HG02610 (cell line): Measurements from ENCODE around the gene DPEP3.
A peak's percentile ranks its signal among the peaks of the same experiment; 100 is the strongest.

ENCODE experiments used
- ATAC-seq: cut with Tn5 transposase; IDR thresholded peaks from one replicate; pipeline ENCODE4 v1.9.1; 2021; ENCODE audit warnings: mild to moderate bottlenecking, moderate library complexity; ENCODE audit not compliant: unreplicated experiment

The DPEP3 gene

DNA sequence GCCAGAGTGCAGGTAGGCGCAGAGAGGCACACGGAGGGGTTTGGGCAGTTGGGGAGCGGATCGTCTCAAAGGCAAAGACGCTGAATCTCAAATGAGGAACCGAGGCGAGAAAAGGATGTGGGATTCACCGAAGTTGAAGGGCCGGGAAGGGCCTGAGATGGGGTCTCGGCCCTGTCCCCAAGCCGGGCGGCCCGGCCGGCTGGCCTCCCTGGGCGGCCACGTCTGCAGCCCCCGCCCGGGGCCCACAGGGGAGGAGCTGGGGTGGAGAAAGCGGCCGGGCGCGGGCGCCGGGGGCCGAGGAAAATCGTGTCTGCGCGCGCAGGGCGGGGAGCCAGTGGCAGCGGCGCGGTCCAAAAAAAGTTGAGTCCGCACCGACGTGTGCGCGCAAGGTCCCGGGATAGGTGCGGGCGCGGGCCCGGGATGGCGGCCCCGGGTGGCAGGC, 12.3 kb downstream of the DPEP3 start:
- ATAC-seq: peak; percentile 21

DNA sequence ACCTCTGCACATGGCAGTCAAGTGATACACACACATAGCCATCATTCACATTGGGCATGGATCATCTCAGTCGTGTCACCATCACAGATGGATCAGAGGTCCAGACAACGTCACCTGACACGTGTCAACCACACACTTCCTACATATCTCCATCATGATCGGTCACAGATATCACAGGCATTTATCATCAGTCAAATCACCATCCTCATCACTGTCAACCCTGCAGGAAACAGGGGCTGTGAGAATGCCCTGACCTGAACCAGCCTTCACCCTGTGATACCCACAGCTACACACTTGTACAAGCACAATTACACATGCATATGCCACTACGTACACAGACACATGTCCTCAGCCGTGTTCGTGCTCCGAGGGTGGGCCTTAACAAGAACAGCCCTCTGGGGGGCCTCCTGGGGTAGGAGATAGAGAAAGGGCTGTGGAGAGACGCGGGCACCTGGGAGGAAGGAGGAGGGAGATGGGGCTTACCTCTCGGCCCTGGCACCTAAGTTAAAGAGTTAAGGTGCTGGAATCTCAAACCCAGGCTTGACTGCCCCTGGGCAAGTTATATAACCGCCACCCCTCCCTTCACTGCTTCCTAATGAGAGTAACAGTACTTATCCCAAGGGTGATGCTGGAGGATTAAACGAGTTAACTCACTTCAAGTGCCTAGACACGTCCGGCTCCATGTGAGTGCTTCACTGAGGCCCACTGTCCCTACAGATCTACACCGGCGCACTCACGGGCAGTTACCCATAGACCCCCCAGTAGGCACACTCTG, 12.9 kb downstream of the DPEP3 start:
- ATAC-seq: no peak

DNA sequence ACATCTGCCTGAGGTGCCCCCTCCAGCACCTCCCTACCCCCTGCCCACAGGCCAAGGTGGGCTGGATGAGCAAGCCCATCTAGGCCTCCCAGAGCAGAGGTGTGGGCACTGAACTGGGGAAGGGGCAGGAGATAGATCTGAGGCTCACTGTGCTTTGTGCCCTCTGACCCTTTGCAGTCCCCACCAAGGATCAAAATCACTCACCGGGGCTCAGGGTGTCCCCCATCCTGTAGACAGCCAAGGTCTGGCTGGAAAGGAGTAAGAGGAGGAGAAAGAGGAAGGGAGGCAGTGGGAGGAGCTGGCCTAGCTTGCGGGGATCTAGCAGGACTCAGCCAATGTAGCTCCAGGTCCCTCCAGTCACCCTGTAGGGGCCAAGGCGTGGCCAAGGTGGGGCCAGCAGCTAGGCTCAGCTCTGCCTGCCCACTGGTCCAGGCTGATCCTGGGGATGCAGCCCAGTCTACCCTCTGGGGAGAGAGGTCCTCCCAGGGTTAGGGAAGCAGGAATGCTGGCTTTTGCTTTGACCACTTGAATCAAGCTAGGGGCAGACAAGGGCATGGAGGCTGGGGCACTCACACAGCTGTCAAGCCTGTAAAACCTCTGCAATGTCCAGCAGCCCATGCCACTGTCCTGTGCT, 13.6 kb downstream of the DPEP3 start:
- ATAC-seq: no peak

DNA sequence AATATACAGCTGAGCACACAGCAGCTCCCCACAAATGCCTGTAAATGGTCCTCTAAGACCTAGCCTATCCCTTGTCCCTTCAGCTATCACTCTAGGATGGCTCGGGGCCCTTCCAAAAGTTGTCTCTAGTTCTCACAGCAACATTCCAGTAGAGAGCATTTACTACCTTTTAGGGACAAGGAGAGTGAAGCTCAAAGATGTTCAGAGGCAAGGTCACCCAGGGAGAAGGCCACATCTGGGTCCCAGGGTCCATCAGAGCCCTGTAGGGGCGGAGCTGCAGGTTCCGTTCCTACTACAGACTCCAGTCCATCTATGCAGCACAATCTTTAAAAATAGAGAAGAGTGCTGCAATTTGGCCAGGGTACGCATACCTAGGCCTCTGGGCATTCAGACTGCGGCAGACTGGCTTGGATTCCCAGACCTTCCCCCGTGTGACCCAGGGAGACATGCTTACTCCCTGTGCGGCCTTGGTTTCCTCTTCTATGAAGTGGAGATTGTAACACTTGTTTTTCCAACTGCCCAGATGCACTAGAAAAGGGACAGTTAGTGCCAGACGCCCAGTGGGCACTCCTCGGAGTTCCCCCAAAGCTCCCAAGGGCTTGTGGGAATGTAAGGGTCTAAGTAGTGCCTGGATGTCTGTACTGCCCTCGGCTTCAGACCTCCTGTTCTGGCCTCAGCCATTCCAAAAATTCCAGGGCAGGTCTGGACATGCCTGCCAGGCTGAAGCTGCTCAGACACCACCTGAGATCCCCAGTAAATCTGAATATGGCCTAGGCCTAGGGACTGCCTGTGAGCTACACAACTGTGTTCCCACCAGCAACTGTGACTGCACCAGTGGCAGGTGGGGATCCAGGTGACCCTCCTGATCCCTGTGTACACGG, 14.4 kb downstream of the DPEP3 start:
- ATAC-seq: no peak

DNA sequence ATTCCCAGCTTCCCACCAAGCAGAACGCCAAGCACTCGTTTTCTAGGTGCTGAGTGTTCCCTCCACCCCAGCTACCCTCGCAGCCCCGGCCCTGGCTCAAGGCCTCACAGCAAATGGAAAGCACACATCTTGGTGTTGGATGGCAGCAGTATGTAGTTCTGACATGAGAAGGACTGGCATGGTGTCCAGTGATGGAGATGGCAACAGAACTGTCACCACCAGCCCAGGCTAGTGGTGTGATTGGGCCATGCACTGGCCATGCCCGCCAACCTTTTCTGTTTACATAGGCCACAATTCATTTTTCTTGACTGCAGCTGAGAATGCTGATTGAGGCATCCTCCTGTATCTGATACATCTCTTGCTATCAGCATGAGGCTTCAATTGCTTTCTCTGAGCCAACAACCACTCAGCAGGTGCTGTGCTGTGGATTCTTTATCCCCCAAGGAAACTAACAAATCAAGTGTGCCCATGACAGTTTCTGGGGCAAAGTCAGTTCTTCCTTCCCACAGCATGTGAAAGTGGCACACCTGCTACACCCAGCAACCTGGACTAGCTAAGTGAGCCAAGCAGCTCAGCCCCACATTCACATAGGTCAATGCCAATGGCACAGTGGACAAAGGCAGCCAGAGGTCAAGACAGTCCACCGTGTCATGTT, 15.7 kb downstream of the DPEP3 start:
- ATAC-seq: no peak

DNA sequence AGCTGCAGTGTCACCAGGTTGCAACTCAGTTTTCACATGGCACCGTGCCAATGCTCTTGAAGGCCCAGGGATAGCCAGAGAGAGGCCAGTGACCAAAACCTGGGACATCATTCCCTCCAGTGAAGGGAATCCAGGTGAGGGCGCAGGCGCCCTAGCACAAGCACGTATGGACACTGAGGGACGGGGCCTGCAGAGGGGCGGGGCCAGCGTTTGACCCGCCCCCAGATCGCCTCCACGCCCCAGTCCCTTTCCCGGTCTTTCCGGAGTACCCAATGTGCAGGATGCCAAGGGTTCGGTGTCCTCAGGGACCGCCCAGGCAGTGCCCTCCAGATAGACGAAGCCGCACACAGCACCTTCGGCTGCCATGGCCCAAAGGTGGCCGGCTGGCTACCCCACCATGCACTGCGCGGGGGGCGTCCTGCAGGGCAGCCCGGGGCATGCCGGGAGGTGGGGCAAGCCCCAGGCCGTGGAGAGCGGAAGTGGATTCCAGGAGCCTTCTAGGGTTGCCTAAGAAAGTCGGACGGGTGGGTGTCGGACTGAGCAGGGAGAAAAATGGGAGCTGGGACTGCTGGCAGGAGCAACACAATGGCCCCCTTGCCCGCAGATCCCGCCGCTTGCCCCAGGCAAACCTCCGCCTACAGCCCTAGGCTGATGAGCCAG, 16.5 kb downstream of the DPEP3 start:
- ATAC-seq: no peak

DNA sequence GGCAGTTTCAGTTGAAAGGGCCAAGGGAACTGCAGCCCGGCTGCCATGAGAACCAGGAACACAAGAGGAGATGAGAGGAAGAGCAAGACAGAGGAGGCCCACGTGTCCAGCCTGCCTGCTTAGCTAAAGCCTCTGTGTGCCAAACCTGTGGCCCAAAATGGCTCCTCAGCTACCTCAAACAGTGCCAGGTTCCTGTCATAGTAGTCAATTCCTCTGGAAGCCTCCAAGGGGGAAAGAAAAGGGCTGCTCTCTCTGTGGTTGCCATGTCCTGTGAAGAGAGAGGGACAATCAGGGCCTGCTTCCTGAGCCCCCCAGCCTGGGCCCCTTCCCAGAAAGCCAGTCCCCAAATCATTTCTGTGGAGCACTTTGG, 17.0 kb downstream of the DPEP3 start:
- no peak for ATAC-seq

DNA sequence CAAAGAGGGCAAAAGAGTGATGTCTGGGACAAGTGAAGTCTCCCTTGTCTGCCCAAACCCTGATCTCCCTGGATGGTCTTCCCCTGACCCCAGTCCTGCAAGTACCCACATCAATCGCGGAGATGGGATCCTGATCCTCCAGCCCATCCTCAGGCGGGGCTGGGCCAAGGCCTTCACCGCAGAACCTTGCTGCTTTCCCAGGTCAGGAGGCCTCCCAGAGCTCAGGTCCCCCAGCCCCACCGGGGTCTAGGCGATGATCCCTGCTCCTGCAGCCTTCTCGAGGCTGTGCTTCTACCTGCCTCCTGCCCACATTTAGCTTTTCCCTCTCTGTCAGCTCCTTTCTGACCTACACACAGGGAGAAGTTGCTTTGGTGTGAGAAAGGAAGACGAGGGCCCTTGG, 18.2 kb downstream of the DPEP3 start:
- ATAC-seq: no peak

DNA sequence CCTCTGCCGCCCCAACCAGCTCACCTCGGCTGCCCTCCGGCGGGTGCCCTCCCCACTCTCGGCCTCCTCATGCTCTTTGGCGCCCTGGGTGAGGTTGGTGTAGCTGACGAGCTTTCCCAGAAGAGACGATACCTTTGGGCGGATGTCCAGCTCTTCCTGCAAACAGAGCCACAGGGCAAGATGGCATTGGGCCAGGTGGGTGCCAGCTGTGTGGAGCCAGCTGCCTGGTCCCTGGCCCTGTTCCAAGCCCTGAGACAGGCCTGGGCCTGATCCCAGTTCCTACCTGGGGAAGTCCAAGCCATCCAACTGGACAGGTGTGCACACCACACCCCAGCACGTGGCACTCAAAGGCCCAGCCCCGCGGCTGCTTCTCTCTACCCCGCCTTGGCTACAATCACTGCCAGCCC, 18.7 kb downstream of the DPEP3 start:
- ATAC-seq: no peak

DNA sequence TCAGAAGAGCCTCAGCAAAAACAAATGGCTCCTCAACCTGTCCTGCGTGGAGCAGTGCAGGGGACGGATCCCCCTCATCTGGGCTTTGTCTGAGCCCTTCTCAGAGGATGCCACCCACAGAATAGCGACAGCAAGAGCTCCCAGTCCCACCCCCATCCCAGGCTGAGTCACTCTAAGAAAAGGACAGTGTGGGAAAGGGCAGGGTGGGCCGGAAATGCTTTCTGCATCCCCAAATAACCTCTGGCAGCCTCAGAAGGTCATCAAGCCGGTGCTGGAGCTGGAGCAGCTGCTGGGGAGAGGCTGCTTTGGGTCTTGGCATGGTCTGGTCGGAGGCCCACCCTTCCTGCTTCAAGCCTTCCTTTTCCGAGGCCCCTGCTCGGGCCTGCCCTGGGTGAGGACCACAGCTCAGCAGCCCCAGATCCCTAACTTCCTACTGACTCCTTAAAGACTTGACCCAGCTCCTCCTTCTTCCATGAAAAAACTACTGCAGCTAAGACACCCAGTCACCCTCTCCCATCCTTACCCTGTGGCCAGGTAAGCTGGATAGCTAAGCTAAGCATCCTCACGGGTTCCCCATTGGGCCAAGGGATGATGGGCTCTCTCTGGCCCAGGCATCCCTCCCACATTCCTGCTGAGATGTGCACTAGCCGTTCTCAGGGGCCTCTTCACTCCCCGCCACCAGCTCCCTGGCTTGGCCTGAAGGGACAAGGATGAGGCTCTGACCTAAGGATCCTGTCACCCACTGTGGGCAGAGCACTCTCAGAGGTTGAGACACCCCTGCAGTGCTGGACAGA, 20.6 kb downstream of the DPEP3 start:
- ATAC-seq: no peak

DNA sequence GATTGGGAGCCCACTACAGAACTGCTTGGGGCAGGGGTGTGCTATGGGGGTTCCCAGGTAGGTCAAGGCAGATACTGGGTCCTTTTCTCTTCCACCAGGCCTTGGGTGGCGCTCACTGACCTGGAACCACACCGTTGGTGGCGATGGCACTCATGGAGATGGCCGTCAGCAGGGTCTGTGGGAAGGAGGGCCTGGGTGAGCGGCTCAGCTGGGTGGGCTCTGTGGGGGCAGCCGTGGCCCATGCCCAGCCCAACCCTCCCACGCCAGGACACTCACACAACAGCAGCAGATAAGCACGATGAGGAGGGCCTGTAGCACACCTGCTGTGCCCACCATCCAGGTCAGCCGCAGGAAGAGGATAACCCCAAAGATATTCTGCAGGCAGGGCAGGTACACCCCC, 22.7 kb downstream of the DPEP3 start:
- ATAC-seq: no peak

DNA sequence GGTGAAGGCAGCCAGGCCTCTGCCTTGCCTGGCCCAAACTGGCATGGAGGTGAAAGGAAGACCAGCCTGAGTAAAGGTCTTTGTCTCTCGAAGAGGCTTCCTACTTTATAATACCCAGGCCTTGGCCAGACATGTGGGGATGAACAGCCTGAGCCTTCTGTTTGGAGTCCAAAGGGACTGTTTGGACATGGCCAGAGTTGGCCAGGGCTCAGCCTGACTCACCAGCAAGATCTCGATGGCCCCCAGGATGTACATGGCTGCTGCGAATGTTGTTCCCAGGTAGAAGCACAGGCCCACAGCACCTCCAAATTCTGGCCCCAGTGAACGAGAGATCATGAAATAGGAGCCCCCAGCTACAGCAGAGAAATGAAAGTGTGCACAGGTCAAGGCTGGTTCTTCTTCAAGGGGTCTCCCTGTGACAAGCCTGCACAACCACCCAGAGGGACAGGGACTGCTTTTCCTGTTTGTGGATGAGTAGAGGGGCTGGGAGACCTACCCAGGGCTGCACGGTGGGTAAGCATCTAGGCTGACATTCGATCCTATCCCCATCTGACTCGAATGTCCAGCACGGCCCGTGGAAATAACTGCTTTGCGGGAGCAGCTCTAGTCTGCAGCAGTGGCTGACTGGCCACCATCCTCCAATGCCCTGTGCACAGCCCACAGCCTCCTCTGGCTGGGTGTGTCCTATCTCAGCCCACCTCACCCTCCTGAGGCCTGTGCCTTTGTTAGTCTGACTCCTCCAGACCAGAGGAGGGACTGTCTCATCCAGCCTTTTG, 25.7 kb downstream of the DPEP3 start:
- no peak for ATAC-seq

DNA sequence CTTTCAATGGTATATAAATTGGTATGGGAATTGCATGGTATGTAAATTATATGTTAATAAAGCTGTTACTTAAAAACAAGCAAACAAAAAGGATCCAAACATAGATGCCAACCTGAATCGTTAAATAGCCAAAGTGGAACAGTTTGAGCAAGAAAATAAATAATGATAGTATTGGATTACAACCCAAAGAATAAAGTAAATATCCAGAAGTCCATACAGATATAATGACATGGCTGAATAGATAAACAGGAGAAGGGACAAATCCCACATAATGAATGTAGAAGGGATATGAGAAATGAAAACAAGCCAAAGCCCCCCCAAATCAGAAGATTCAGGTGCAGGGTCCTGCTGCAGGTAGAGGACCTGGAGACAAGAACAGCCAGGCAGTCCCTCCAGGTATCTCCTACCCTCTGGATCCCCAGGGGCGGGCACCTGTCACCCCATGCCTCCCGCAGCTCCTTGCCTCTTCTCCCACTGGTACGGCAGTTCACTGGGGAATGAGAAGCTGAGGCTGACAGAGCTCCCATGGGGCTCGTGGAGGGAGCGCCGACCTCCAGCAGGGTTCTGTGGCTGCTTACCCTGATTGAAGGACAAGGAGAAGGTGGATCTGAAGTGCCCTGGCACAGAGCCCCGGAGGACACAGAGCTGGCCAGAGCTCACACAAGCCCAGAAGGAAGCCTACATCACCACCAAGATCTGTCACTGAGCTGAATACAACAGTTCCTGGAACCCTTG, 26.5 kb downstream of the DPEP3 start:
- ATAC-seq: no peak

DNA sequence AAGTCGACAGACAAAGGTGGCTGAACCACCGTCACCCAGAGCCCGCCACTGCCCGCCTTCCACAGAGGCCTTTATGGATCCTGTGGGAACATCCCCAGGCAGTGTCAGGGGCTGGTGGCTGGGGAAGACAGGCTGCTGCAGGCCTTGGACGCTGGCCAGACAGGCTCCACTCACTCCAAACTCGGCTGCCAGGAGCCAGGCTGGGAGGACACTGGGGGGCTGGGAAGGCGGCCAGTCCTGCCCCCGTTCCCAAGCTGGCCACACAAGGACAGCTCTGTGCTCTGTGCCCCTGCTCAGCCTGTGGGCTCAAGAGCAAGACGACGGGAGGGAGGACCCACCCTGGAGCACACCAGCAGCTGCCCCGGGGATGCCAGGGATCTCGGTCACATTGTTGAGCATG, 28.8 kb downstream of the DPEP3 start:
- no peak for ATAC-seq

DNA sequence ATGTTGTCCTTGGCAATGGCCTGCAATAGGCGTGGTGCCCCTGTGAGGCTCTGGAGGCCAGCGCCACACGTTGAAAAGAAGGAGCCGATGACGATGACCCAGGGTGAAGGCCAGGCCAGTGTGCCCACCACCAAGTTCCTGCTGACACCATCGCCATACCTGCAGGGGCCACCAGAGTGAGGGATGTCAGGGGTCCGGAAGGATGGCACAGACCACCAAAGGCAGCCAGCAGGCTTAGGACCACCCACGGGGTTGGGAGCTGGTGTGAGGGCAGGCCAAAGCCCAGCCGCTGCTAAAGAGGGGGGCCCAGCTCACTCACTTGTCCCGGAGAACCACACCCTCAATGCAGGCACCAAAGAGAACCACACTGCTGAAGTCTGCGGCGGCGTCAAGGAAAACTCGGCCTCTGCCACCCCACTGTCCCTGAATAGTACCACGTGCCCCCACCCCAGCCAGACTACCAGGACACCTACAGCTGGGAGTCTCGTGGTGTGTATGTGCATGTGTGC, 29.9 kb downstream of the DPEP3 start:
- no peak for ATAC-seq

DNA sequence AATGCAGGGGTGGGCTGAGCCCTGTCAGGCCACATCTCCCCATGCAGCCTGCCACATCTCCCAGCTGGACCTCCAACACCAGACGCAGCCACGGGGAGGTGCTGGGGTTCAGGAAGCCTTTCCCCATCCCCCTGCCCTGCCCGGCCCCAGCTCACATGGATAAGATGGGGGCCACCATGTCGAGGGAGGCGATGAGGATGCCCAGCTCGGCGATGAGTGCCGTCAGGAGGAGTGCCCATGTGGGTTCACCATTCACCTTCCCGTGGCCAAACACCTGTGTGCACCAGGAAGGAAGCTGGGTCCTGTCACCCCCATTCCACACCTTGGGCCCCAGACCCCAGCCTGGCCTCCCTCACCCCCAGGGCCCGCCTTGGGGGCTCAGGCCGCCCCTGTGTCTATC, 30.7 kb downstream of the DPEP3 start:
- no peak for ATAC-seq

DNA sequence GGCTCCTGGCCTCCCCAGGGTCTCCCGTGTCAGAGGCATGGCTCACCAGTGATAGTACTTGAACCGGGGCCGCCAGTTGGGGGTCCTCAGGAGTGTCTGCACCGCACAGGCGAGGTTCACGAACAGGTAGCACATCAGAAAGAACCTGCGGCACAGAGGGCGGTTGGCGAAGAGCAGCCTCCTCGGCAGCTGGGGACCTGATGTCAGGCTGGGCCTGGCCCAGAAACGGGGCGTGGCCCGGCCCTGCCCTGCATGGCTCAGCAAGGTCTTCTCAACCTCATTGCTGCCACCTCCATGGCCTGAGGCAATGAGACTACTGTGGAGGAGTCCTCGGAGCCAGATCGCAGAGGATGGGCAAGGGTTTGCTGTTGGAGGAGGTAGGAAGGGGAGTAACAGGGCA, 32.3 kb downstream of the DPEP3 start:
- no peak for ATAC-seq

DNA sequence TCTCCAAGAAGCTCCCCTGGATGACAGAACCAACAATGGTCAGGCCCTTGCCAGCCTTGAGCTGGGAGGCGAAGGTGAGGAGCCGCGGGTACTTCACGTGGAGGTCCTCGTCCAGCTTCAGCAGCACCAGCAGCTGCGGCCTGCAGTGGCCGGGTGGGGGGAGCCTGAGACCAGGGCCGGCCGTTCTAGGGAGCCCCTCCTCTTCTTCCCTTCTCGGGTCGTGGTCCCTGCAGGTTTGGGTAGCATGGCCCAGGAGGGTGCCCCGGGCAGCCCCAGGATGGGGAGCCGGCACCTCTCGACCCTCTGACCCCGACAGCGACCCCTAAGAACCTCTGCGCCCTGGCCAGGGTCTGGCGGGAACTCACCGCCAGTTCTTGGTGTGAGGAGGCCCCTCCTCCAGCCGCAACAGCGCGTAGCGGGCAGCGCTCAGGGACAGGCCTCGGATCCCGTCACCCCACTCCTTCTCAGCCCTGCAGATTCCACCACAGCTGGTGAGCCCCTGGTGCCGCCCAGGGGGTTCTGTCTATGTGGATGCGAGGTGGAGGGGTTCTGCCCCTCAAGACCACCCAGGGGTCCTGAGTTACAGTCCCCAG, 33.2 kb downstream of the DPEP3 start:
- no peak for ATAC-seq
